HG02973 (cell line): ENCODE data around the gene SIRPD.
"Not testable (repeated sequence)": the region's sequence is repeated elsewhere in the genome, so short reads cannot be mapped to it uniquely, and the experiment has no call there.

Experiments
- ATAC-seq: cut with Tn5 transposase; IDR thresholded peaks from one replicate; pipeline ENCODE4 v1.9.1; 2021; ENCODE audit warnings: moderate library complexity; ENCODE audit not compliant: unreplicated experiment

The SIRPD gene

DNA sequence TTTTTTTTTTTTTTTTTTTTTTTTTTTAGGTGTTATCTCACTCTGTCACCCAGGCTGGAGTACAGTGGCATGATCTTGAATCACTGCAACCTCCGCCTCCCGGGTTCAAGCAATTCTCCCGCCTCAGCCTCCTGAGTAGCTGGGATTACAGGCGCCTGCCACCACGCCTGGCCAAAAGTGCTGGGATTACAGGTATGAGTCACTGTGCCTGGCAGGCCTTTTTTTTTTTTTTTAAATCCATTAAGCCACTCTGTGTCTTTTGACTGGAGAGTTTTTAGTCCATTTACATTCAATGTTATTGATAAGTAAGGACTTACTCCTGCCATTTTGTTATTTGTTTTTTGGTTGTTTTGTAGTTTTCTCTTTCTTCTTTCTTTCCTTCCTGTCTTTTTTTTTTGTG is 60.1 kb downstream of the SIRPD start:
- ATAC-seq = not testable (repeated sequence)

DNA sequence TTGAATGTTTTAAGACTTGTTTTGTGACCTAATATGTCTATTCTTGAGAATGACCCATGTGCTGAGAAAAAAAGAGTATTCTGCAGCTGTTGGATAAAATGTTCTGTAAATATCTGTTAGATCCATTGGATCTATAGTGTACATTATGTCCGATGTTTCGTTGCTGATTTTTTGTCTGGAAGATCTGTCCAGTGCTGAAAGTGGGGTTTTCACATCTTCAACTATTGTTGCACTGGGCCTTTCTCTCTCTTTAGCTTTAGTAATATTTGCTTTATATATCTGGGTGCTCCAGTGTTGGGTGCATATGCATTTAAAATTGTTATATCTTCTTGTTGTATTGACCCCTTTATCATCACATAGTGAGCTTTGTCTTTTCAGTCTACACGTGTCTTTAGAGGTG is 60.6 kb downstream of the SIRPD start:
- ATAC-seq = no peak

- ATAC-seq = no peak
These were observed 63.1 kb downstream of the SIRPD start for GRCh38 chr20:1494436-1494835.

DNA sequence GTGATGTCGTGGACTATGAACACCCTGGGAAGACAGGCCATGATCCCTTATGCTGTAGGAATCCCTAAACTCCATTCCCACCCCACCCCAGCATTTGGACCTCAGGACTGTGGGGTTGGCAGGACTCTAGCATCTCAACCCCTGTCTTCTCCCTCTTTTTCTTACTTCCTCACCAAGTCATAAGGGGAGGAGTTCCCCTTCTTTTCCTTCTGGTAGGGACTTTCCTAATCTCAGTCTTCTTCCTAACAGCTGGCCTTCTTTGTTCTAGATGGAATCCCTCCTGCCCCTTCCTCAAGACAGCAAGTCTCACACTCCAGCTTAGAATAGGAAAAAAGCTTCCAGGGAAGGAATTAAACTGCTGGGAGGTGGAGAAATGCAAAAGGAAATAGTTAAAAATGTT is 64.0 kb downstream of the SIRPD start:
- no peak for ATAC-seq

DNA sequence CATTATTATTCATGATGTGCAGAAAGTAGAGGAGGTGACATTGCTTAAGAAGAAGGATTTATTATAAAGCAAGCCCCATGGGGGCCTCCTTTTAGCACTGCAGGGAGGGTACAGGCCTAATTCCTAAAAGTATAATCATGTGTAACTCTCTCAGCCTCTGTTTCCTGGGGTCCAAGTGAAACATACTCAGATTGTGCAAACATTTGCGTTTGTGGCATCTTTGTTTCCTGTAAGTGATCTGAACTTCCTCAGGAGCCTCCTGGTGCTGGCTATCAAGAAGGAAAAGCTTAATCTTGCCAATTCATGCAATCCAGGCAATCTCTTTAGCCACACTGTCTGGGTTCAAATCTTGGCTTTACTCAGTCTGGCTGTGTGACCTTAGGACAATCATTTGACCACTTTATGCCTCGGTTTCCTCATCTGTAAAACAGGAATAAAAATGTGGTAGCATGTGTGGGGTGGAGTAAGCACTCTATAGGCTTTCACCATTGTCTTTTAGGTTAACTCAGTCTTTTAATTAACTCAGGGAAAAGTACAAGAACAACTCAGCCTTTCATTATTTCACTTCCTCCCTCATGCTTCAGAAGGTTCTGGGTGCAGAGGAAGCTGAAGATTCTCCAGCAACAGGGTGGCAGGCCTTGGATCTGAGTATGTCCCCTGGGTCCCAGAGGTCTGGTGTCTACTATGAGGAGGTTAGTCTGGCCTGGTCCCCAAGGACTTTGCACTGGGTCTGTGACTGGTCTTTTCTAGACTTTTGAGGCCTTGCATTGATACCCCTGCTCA is 65.5 kb downstream of the SIRPD start:
- ATAC-seq = no peak

DNA sequence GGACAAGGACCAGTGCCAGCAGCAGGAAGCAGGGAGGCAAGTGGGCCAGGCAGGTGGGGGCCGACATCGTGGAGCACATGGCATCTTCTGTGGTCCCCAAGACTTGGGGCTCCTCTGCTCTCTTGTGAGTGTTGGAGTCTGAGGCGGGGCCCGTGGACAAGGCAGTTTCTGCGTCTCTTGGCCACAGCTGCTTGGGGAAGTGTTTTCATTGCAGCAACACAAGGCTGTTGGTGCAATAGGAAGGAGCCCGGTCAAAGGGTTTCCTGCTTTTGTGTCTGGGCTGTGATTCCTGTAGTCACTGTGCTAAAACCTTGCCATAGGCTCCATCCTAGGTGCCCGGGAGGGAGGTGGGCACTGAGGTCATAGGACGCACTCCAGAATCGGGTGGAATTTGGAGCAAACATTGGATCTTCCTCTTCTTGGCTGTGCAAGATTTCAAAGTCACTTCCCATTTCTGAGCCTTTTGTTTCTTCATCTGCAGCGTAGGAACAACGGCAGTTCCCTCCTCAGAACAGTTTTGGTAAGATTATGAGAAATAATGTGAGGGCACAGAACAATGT is 66.1 kb downstream of the SIRPD start, which contains the start of gene SIRPB2:
Gene SIRPB2, minus strand, starts transcription at position 140 of the 560 bp plus-strand sequence. Its CDS starts 61 bp downstream, at position 79.
- no peak for ATAC-seq

GRCh38 chr20:1490643-1491195 is 66.8 kb downstream of the SIRPD start:
- no peak for ATAC-seq

- no peak for ATAC-seq
These were observed 67.6 kb downstream of the SIRPD start for GRCh38 chr20:1489764-1490436.

DNA sequence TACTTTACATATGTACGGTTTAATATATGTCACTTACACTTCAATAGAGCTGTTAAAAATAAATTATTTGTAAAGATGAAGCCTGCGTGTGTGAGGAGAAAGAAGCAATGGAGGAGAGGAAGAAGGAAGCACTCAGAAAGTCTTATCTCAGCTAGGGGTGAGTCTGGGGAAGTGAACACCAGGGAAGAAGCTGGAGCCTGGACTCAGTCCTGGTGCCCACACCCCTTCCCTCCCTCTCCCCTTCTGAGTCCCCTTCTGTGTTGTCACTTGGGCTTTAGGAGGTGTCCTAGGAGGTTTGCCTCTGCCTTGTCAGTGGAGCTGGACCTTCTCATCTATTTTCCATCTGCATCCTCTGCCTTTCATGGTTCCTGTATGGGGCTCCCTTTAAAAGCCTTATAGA is 68.2 kb downstream of the SIRPD start:
- no peak for ATAC-seq

DNA sequence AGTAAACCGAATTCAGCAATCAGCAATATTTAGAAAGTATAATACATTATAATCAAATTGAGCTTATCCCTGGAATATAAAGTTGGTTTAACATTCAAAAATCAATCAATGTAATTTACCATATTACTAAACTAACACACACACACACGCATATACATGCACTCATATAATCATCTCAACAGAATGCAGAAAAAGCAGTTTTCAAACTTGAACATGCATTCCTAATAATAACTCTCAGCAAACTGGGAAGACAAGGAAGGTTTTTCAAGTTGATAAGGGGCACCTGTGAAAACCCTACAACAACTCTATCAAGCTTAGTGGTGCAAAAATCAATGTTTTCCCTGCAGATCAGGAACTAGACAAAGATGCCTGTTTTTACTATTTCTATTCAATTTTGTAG is 70.9 kb downstream of the SIRPD start:
- no peak for ATAC-seq

GRCh38 chr20:1484438-1485116 is 72.9 kb downstream of the SIRPD start:
- no peak for ATAC-seq
